Measurements from ENCODE around the gene TMEM139.

Gene TMEM139

GRCh38 chr7:143284591-143285469, at the start of gene TMEM139:
Gene TMEM139, plus strand, starts transcription at chr7:143284958. Its CDS starts 1,000 bp downstream, at chr7:143285958.
- no peak for DNase-seq

- DNase-seq, result no peak
Measured at GRCh38 chr7:143235561-143235960, 49.2 kb upstream of the TMEM139 start.

GRCh38 chr7:143236408-143236990, 48.3 kb upstream of the TMEM139 start:
- no peak for DNase-seq

GRCh38 chr7:143237366-143237765, 47.4 kb upstream of the TMEM139 start:
- DNase-seq, result no peak

- no peak for DNase-seq
Measured at GRCh38 chr7:143238289-143238980, 46.3 kb upstream of the TMEM139 start.

- no peak for DNase-seq
Measured at GRCh38 chr7:143239813-143240212, 44.9 kb upstream of the TMEM139 start.

GRCh38 chr7:143240291-143241168, 44.2 kb upstream of the TMEM139 start:
- DNase-seq, result peak; percentile 8 to 74

GRCh38 chr7:143242306-143242705, 42.5 kb upstream of the TMEM139 start:
- DNase-seq, result no peak

GRCh38 chr7:143243111-143243510, 41.6 kb upstream of the TMEM139 start:
- peak in 1 of 2 experiments; percentile 37 for DNase-seq

- DNase-seq, result no peak
Measured at GRCh38 chr7:143243614-143244013, 41.1 kb upstream of the TMEM139 start.

GRCh38 chr7:143244321-143244720, 40.4 kb upstream of the TMEM139 start:
- no peak for DNase-seq

GRCh38 chr7:143245123-143245522, 39.6 kb upstream of the TMEM139 start:
- no peak for DNase-seq

- DNase-seq, result no peak
Measured at GRCh38 chr7:143247372-143247771, 37.4 kb upstream of the TMEM139 start.

- DNase-seq, result no peak
Measured at GRCh38 chr7:143248761-143249354, 35.9 kb upstream of the TMEM139 start.

GRCh38 chr7:143250199-143250598, 34.6 kb upstream of the TMEM139 start:
- DNase-seq, result no peak

- DNase-seq, result no peak
Measured at GRCh38 chr7:143250822-143251221, 33.9 kb upstream of the TMEM139 start.

- no peak for DNase-seq
Measured at GRCh38 chr7:143252006-143252405, 32.8 kb upstream of the TMEM139 start.

- no peak for DNase-seq
Measured at GRCh38 chr7:143255564-143255963, 29.2 kb upstream of the TMEM139 start.

GRCh38 chr7:143256325-143256724, 28.4 kb upstream of the TMEM139 start:
- DNase-seq, result no peak

- DNase-seq, result no peak
Measured at GRCh38 chr7:143256932-143257331, 27.8 kb upstream of the TMEM139 start.

- no peak for DNase-seq
Measured at GRCh38 chr7:143257501-143257900, 27.3 kb upstream of the TMEM139 start.

- DNase-seq, result no peak
Measured at GRCh38 chr7:143258831-143259230, 25.9 kb upstream of the TMEM139 start.
